Measurements from ENCODE around the gene RAB42. TPM values are rescaled to one million over a fixed set of nuclear protein-coding genes. Genes with fewer than 3 reads are reported as not detected.

Gene RAB42
- total RNA-seq, 1 donor from 2014 or later, result 5.7 TPM

DNA sequence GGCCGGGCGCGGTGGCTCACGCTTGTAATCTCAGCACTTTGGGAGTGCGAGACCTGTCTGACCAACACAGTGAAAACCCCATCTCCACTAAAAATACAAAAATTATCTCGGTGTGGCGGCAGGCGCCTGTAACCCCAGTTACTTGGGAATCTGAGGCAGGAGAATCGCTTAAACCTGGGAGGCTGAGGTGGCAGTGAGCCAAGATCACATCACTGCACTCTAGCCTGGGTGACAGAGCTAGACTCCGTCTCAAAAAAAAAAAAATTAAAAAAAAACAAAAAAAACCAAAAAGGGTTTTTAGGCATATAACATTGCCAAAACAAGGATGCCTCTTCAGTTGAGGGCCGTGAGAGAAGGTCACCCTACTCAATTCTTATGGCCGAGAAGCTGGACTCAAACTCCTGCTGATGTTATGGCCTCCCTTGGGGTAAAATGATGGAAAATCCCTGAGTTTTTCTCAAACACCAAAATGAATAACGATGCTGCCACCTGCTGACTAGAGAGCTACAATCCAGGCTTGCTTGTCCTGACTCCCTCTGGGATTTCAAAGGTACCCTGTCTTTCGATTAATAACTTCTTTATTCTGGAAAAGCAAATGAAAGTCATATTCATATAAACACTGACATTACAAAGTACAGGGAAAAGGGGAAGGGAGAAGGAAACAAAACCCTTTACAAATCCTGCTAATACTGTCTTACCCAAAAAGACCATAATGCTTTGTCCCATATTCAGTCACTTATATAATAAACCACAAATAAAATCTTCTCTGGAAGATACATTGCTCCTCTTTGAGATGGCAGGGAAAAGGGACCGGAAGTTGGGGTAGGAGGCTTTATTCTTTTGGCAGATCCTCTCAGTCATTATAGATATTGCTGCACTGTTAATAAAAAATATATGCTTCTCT lies 10.7 kb downstream of the RAB42 start:
- Histone ChIP-seq H3K4me3 (ENCODE audit: low read length in 3 of 3) (no peak overlapping the region), H3K4me1 (ENCODE audit: control insufficient read depth in 3 of 3, insufficient read depth in 3 of 3, low read length in 3 of 3) (peaks cover 0 to 8% (median 7%) of the 10 kb centered on the region in 3 donors), H3K27ac (ENCODE audit: low read depth, low read length) (no peak overlapping the region), H3K27me3 (ENCODE audit: control insufficient read depth in 3 of 3, insufficient read depth in 3 of 3, low read length in 3 of 3) (no peaks in the 10 kb centered on the region), H3K9me3 (ENCODE audit: control insufficient read depth in 3 of 3, low read length in 3 of 3) (no peaks in the 10 kb centered on the region), H3K9ac (ENCODE audit: low read depth in 1 of 3, low read length in 3 of 3) (no peak overlapping the region), H3K36me3 (ENCODE audit: control insufficient read depth in 3 of 3, insufficient read depth in 3 of 3, low read length in 3 of 3) (peaks cover 33 to 36% (median 35%) of the 10 kb centered on the region in 3 donors)

DNA sequence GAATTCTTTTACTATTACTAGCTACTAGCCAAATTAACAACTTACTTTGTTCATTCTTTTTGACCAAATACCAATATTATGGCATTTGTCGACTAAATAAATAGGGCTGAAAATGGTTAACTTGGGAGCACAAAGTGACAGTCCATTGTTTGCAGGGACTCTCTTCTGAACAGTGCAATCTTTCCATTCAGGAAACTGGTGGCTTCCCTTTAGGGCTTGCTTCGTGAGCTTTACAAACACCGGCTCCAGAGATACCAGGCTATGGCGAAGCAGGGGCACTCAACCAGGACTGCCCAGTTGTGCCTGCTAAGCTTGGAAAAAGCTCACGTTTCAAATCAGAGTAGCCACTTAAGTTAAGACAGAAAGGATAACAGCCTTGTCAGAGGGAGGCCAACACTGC lies 12.3 kb downstream of the RAB42 start:
- Histone ChIP-seq H3K4me3 (ENCODE audit: low read length in 3 of 3) (no peak overlapping the region), H3K4me1 (ENCODE audit: control insufficient read depth in 3 of 3, insufficient read depth in 3 of 3, low read length in 3 of 3) (peaks cover 0 to 8% (median 7%) of the 10 kb centered on the region in 3 donors), H3K27ac (ENCODE audit: low read depth, low read length) (no peak overlapping the region), H3K9ac (ENCODE audit: low read depth in 1 of 3, low read length in 3 of 3) (no peak overlapping the region), H3K36me3 (ENCODE audit: control insufficient read depth in 3 of 3, insufficient read depth in 3 of 3, low read length in 3 of 3) (peaks cover 34 to 37% (median 36%) of the 10 kb centered on the region in 3 donors), H3K9me3 (ENCODE audit: control insufficient read depth in 3 of 3, low read length in 3 of 3) (no peaks in the 10 kb centered on the region), H3K27me3 (ENCODE audit: control insufficient read depth in 3 of 3, insufficient read depth in 3 of 3, low read length in 3 of 3) (no peaks in the 10 kb centered on the region)

DNA sequence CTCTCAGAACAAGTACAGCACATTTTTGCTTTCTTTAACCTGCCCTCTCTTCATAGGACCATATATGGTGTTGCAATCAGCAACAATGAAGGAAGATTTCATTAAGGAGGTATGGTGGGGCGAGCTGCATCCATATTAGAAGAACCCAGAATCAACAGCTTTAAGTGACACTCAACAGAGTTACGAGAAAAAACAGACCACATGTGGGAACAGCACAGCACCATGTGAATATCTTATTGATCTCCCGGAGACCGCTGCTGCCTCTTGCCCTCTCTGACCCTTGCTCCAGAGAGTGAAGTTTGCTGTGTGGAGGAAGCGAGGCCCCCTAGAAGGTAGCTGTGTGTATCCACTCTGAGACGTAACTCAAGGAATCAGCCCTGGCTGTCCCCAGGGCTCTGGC lies 12.9 kb downstream of the RAB42 start:
- H3K36me3 ChIP-seq (ENCODE audit: control insufficient read depth in 3 of 3, insufficient read depth in 3 of 3, low read length in 3 of 3), result peaks cover 34 to 37% (median 36%) of the 10 kb centered on the region in 3 donors
- H3K9me3 ChIP-seq (ENCODE audit: control insufficient read depth in 3 of 3, low read length in 3 of 3), result no peaks in the 10 kb centered on the region
- no peak overlapping the region for H3K27ac ChIP-seq (ENCODE audit: low read depth, low read length)
- H3K4me1 ChIP-seq (ENCODE audit: control insufficient read depth in 3 of 3, insufficient read depth in 3 of 3, low read length in 3 of 3), result peaks cover 0 to 8% (median 7%) of the 10 kb centered on the region in 3 donors
- no peaks in the 10 kb centered on the region for H3K27me3 ChIP-seq (ENCODE audit: control insufficient read depth in 3 of 3, insufficient read depth in 3 of 3, low read length in 3 of 3)
- peak overlapping the region in 1 of 3 donors; percentile 16 for H3K9ac ChIP-seq (ENCODE audit: low read depth in 1 of 3, low read length in 3 of 3)
- H3K4me3 ChIP-seq (ENCODE audit: low read length in 3 of 3), result no peak overlapping the region

DNA sequence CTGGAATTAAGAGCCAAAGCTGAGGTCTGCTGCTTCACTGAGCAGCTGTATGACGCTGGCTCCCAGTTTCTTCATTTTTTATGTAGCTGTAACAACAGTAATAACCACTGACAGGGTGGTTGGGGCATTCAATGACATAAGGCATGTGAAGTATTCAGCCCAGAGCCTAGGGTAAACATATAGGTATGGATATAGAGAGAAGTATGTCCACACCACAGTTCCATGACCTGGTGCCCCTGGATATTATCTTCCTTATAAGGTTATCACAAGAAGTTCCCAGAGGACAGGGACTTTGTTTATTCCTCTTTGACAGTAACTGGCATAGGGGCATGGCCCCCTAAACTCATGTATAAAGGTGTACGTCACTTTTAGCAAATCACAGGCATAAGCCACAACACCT lies 14.7 kb downstream of the RAB42 start:
- H3K4me1 ChIP-seq (ENCODE audit: control insufficient read depth in 3 of 3, insufficient read depth in 3 of 3, low read length in 3 of 3), result peaks cover 0 to 6% (median 6%) of the 10 kb centered on the region in 3 donors
- H3K36me3 ChIP-seq (ENCODE audit: control insufficient read depth in 3 of 3, insufficient read depth in 3 of 3, low read length in 3 of 3), result peaks cover 41 to 47% (median 45%) of the 10 kb centered on the region in 3 donors

DNA sequence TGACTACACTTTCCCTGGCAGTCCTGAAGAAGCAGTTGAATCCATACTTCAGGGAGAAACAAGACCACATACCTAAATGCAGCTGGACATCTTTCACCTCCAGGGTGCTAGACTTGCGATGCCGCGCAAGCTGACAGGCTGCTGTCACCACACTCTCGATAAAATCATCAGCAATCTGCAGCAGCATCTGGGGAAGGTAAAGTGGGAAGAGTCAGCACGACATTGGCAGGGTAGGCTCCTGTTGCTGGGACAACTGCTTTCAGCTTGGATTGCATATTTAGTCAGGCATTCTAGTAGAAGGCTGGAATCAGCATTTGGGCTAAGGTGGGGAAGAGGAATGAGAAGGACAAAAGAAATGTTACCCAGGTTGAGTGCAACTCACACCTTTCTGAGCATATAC lies 21.1 kb downstream of the RAB42 start:
- Histone ChIP-seq H3K4me3 (ENCODE audit: low read length in 3 of 3) (no peak overlapping the region), H3K36me3 (ENCODE audit: control insufficient read depth in 3 of 3, insufficient read depth in 3 of 3, low read length in 3 of 3) (peaks cover 26 to 51% (median 42%) of the 10 kb centered on the region in 3 donors), H3K9me3 (ENCODE audit: control insufficient read depth in 3 of 3, low read length in 3 of 3) (no peaks in the 10 kb centered on the region), H3K27me3 (ENCODE audit: control insufficient read depth in 3 of 3, insufficient read depth in 3 of 3, low read length in 3 of 3) (no peaks in the 10 kb centered on the region), H3K9ac (ENCODE audit: low read depth in 1 of 3, low read length in 3 of 3) (no peak overlapping the region), H3K4me1 (ENCODE audit: control insufficient read depth in 3 of 3, insufficient read depth in 3 of 3, low read length in 3 of 3) (no peaks in the 10 kb centered on the region), H3K27ac (ENCODE audit: low read depth, low read length) (no peak overlapping the region)

More for the DNA sequence above, 14.7 kb downstream of the RAB42 start:
- no peak overlapping the region for H3K4me3 ChIP-seq (ENCODE audit: low read length in 3 of 3)
- H3K27ac ChIP-seq (ENCODE audit: low read depth, low read length), result no peak overlapping the region
- H3K27me3 ChIP-seq (ENCODE audit: control insufficient read depth in 3 of 3, insufficient read depth in 3 of 3, low read length in 3 of 3), result no peaks in the 10 kb centered on the region
- no peaks in the 10 kb centered on the region for H3K9me3 ChIP-seq (ENCODE audit: control insufficient read depth in 3 of 3, low read length in 3 of 3)
- no peak overlapping the region for H3K9ac ChIP-seq (ENCODE audit: low read depth in 1 of 3, low read length in 3 of 3)

DNA sequence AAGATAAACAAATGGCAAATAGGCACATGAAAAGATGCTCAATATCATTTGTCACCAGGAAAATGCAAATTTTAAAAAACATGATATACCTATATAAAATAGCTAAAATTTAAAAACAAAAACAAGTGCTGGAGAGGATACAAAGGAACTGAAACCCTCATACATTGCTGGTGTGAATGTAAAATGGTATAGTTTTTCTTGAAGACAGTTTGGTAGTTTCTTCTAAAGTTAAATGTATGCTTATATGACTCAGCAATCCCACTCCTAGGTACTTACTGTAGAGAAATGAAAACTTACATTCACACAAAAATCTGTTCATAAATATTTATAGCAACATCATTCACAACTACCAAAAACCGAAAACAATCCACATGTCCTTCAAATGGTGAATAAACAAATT lies 39.6 kb downstream of the RAB42 start:
- Histone ChIP-seq H3K27ac (ENCODE audit: low read depth, low read length) (no peak overlapping the region), H3K4me1 (ENCODE audit: control insufficient read depth in 3 of 3, insufficient read depth in 3 of 3, low read length in 3 of 3) (no peaks in the 10 kb centered on the region), H3K9me3 (ENCODE audit: control insufficient read depth in 3 of 3, low read length in 3 of 3) (no peaks in the 10 kb centered on the region)

DNA sequence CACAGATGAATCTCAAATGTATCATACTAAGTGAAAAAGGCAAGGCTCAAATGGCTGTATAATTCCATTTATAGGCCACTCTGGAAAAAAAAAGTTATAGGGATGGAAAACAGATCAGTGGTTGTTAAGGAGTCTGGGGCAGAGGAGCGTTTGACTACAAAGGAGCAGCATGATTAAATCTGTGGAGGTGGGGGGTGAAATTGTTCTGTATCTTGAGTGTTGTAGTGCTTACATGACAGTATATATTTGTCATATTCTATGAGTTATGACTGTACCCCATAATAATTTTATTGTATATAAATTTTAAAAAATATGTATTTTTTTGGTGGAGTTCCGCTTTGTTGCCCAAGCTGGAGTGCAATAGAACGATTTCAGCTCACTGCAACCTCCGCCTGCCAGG lies 40.5 kb downstream of the RAB42 start:
- Histone ChIP-seq H3K27ac (ENCODE audit: low read depth, low read length) (no peak overlapping the region), H3K9ac (ENCODE audit: low read depth in 1 of 3, low read length in 3 of 3) (no peak overlapping the region), H3K9me3 (ENCODE audit: control insufficient read depth in 3 of 3, low read length in 3 of 3) (no peaks in the 10 kb centered on the region), H3K27me3 (ENCODE audit: control insufficient read depth in 3 of 3, insufficient read depth in 3 of 3, low read length in 3 of 3) (no peaks in the 10 kb centered on the region), H3K4me3 (ENCODE audit: low read length in 3 of 3) (no peak overlapping the region), H3K4me1 (ENCODE audit: control insufficient read depth in 3 of 3, insufficient read depth in 3 of 3, low read length in 3 of 3) (no peaks in the 10 kb centered on the region), H3K36me3 (ENCODE audit: control insufficient read depth in 3 of 3, insufficient read depth in 3 of 3, low read length in 3 of 3) (no peaks in the 10 kb centered on the region)

More for the DNA sequence above, 39.6 kb downstream of the RAB42 start:
- no peaks in the 10 kb centered on the region for H3K27me3 ChIP-seq (ENCODE audit: control insufficient read depth in 3 of 3, insufficient read depth in 3 of 3, low read length in 3 of 3)
- H3K36me3 ChIP-seq (ENCODE audit: control insufficient read depth in 3 of 3, insufficient read depth in 3 of 3, low read length in 3 of 3), result no peaks in the 10 kb centered on the region
- H3K9ac ChIP-seq (ENCODE audit: low read depth in 1 of 3, low read length in 3 of 3), result no peak overlapping the region
- H3K4me3 ChIP-seq (ENCODE audit: low read length in 3 of 3), result no peak overlapping the region

DNA sequence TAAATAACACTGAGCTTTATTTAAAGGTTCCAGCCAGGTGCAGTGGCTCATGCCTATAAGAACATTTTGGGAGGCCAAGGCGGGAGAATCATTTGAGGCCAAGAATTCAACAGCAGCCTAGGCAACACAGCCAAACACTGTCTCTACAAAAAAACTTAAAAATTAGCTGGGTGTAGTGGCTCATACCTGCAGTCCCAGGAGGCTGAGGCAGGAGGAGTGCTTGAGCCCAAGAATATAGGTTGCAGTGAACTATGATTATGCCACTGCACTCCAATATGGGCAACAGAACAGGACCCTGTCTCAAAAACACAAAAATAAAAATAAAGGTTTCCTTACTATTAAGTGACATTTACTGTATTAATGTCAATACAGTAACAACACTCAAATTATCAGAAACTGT lies 48.7 kb downstream of the RAB42 start:
- peaks cover 15 to 36% (median 20%) of the 10 kb centered on the region in 3 donors for H3K4me1 ChIP-seq (ENCODE audit: control insufficient read depth in 3 of 3, insufficient read depth in 3 of 3, low read length in 3 of 3)
- H3K36me3 ChIP-seq (ENCODE audit: control insufficient read depth in 3 of 3, insufficient read depth in 3 of 3, low read length in 3 of 3), result no peaks in the 10 kb centered on the region
- no peaks in the 10 kb centered on the region for H3K9me3 ChIP-seq (ENCODE audit: control insufficient read depth in 3 of 3, low read length in 3 of 3)
- H3K27me3 ChIP-seq (ENCODE audit: control insufficient read depth in 3 of 3, insufficient read depth in 3 of 3, low read length in 3 of 3), result no peaks in the 10 kb centered on the region
- no peak overlapping the region for H3K27ac ChIP-seq (ENCODE audit: low read depth, low read length)
- peak overlapping the region in 1 of 3 donors; percentile 14 for H3K9ac ChIP-seq (ENCODE audit: low read depth in 1 of 3, low read length in 3 of 3)
- no peak overlapping the region for H3K4me3 ChIP-seq (ENCODE audit: low read length in 3 of 3)

DNA sequence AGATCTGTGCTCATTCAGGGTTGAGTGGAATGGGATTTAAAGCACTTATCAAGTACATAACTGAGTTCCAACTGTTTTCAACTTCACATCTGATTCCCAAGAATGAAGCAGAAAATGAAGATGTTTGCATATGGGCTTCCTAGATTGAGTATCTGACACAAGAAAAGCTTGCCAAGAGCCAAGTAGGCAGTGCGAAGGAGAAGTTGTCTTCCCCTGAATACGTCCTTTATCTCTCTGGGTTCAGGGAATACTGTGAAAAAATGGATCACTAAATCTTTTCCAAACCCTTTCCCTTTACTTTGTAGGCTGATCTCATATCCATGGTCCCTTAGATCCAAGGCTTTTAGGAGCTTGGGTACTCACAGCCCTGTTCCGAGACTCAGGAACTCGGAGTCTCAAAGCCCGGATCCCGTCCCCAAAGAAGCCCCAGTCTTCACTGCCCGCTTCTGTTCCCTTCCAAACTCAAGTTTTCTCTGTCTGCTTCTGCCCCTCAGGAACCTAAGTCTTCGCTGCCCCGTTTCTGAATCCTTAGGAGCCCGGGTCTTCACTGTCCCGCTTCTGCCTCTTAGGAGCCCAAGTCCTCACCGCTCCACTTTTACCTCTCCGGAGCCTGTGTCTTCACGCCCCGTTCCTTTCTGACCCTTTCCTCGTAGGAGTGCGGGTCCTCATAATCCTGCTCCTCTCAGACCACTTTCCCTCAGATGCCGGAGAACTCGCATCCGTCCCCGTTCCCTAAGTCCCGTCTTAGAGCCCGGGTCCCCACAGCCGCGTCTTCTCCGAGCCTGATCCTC lies 50.2 kb downstream of the RAB42 start:
- Histone ChIP-seq H3K27ac (ENCODE audit: low read depth, low read length) (peak overlapping the region; percentile 85), H3K9ac (ENCODE audit: low read depth in 1 of 3, low read length in 3 of 3) (peak overlapping the region; percentile 99), H3K9me3 (ENCODE audit: control insufficient read depth in 3 of 3, low read length in 3 of 3) (no peaks in the 10 kb centered on the region), H3K4me1 (ENCODE audit: control insufficient read depth in 3 of 3, insufficient read depth in 3 of 3, low read length in 3 of 3) (peaks cover 20 to 41% (median 21%) of the 10 kb centered on the region in 3 donors), H3K36me3 (ENCODE audit: control insufficient read depth in 3 of 3, insufficient read depth in 3 of 3, low read length in 3 of 3) (no peaks in the 10 kb centered on the region), H3K27me3 (ENCODE audit: control insufficient read depth in 3 of 3, insufficient read depth in 3 of 3, low read length in 3 of 3) (no peaks in the 10 kb centered on the region), H3K4me3 (ENCODE audit: low read length in 3 of 3) (peak overlapping the region; percentile 95 to 100 (median 99))

All from skeletal muscle tissue (tissue), 4 donors.